ENCODE data around the gene CAMTA2.
A peak's percentile ranks its signal among the peaks of the same experiment; 100 is the strongest.
"Not testable (repeated sequence)": the region's sequence is repeated elsewhere in the genome, so short reads cannot be mapped to it uniquely, and the experiment has no call there.

Gene CAMTA2, protein sequence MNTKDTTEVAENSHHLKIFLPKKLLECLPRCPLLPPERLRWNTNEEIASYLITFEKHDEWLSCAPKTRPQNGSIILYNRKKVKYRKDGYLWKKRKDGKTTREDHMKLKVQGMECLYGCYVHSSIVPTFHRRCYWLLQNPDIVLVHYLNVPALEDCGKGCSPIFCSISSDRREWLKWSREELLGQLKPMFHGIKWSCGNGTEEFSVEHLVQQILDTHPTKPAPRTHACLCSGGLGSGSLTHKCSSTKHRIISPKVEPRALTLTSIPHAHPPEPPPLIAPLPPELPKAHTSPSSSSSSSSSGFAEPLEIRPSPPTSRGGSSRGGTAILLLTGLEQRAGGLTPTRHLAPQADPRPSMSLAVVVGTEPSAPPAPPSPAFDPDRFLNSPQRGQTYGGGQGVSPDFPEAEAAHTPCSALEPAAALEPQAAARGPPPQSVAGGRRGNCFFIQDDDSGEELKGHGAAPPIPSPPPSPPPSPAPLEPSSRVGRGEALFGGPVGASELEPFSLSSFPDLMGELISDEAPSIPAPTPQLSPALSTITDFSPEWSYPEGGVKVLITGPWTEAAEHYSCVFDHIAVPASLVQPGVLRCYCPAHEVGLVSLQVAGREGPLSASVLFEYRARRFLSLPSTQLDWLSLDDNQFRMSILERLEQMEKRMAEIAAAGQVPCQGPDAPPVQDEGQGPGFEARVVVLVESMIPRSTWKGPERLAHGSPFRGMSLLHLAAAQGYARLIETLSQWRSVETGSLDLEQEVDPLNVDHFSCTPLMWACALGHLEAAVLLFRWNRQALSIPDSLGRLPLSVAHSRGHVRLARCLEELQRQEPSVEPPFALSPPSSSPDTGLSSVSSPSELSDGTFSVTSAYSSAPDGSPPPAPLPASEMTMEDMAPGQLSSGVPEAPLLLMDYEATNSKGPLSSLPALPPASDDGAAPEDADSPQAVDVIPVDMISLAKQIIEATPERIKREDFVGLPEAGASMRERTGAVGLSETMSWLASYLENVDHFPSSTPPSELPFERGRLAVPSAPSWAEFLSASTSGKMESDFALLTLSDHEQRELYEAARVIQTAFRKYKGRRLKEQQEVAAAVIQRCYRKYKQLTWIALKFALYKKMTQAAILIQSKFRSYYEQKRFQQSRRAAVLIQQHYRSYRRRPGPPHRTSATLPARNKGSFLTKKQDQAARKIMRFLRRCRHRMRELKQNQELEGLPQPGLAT

DNA sequence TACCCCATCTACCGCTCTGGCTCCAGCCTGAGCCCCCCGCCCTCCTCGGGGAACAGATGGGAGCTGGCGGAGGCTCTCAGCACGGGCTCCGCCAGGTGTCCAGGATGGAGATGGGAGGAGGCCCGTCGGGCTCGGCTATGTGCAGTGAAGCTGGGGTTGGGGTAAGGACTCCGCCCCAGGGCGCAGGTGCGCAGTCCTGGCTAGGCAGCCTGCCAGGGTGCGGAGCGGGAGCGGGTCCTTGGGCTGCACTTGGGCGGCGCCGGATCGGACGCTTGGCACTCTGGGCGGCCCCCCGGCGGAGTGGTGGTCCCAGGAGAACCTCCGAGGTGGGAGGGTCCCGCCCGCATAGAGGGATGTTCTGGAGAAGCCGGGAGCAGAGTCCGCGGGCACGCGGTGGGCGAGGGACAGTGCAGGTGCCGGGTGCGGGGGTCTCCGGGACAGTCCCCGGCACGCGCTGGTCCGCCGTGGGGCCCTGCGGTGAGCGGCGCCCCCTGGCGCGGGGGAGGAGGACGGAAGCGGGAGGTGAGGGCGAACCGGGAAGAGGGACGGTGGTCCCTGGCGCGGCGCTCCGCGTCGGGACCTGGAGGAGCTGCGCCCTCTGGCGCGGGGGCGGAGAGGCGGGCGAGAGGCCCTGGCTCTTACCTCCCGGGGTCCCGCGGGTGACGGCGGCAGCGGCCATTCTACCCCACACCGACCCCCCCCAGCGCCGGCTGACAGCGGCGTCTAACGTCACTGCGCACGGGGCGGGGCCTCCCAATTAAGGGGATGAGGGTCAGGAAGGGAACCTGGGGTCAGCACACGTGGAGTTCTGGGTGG lies at the start of gene CAMTA2:
CAMTA2 (minus strand) TSS at position 725 of the 816 bp plus-strand sequence. CDS start 1,453 bp downstream, outside the sequence.
- peak; percentile 85 for DNase-seq (ENCODE audit: low spot score)

GRCh38 chr17:5035315-5035714 lies 47.8 kb upstream of the CAMTA2 start, which contains the start of gene SLC52A1:
Gene SLC52A1, minus strand, starts transcription at chr17:5035426. Its CDS starts 820 bp downstream, at chr17:5034606.
- DNase-seq (ENCODE audit: low spot score) = no peak

- DNase-seq (ENCODE audit: low spot score) = no peak
Measured at GRCh38 chr17:5034651-5035050, 47.2 kb upstream of the CAMTA2 start.

DNA sequence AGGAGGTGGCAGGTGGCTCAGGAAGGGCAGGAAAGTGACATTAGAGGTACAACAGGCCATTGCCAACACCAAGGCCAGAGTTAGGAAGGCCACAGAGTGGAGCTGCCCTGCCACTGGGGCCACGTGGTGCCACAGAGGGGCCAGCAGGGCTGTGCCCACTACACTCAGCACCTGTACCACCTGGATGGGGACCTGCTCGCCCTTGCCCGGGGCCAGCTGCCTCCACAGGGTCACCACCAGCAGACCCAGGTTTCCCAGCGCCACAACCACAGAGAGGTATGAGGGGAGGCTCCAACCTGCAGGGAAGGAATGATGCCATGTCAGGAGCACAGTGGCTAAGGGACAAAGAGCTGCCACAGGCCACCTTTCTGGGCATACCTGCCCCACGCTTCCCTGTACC lies 46.6 kb upstream of the CAMTA2 start:
- no peak for DNase-seq (ENCODE audit: low spot score)

GRCh38 chr17:5033352-5034015 lies 46.0 kb upstream of the CAMTA2 start:
- no peak for DNase-seq (ENCODE audit: low spot score)

DNA sequence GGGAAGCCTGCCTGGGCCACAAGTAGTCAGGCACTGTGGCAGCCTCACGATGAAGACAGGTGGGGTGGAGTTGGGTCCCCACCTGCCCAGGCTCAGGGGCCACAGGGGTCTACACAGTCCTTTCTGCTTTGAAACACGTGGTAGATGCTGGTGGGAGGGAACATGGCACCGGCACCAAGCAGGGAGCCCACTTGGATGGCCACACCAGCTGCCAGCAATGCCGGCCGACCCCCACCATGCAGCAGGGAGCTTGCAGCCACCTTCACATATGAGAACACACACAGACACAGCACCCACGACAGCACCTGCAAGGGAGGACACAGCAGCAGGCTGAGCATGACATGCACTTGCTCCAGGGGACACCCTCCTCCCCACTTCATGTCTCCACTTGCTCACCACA lies 45.4 kb upstream of the CAMTA2 start:
- no peak for DNase-seq (ENCODE audit: low spot score)

DNA sequence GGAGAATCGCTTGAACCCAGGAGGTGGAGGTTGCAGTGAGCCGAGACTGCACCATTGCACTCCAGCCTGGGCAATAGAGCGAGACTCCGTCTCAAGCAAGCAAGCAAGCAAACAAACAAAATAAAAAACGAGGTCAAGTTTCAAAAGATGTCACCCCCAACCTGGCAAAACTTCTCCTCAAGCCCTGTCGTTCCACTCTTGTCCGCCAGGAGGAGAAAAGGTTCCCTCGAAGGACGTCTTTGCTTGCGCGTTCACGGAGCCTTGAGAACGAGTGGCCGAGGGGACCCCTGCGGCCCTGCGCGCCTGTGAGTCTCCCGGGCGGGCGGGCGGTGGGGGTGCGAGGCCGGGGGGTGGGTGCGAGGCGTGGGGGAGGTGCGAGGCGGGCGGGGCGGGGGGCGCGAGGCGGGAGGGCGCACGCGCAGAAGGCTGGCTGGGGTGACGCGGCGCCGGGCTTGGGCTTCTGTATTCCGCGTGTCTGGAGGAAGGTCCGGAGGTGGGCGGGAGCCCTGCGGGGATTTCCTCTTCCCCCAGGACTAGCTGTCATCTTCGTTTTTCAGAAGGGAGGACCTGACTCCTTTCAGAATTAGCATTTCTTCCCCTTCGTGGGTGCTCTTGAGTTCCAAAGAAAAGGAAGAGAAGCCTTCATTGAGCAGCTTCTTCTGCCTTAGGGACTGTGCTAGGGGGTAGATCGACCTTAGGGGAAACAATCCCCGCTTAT lies 44.0 kb upstream of the CAMTA2 start:
- DNase-seq (ENCODE audit: low spot score) = peak; percentile 62

GRCh38 chr17:5030168-5030567 lies 42.7 kb upstream of the CAMTA2 start:
- not testable (repeated sequence) for DNase-seq (ENCODE audit: low spot score)

- no peak for DNase-seq (ENCODE audit: low spot score)
Measured at GRCh38 chr17:5027916-5028315, 40.4 kb upstream of the CAMTA2 start.

GRCh38 chr17:5027299-5027698 lies 39.8 kb upstream of the CAMTA2 start:
- no peak for DNase-seq (ENCODE audit: low spot score)

- DNase-seq (ENCODE audit: low spot score) = no peak
Measured at GRCh38 chr17:5024604-5025003, 37.1 kb upstream of the CAMTA2 start.

DNA sequence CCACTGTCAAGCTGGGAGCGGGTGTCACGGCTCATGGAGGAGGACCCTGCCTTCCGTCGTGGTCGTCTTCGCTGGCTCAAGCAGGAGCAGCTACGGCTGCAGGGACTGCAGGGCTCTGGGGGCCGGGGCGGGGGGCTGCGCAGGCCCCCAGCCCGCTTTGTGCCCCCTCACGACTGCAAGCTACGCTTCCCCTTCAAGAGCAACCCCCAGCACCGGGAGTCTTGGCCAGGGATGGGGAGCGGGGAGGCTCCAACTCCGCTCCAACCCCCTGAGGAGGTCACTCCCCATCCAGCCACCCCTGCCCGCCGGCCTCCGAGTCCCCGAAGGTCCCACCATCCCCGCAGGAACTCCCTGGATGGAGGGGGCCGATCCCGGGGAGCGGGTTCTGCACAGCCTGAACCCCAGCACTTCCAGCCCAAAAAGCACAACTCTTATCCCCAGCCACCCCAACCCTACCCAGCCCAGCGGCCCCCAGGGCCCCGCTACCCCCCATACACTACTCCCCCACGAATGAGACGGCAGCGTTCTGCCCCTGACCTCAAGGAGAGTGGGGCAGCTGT lies 36.2 kb upstream of the CAMTA2 start:
- no peak for DNase-seq (ENCODE audit: low spot score)

GRCh38 chr17:5022171-5022711 lies 34.8 kb upstream of the CAMTA2 start:
- no peak for DNase-seq (ENCODE audit: low spot score)

GRCh38 chr17:5020502-5021023 lies 33.1 kb upstream of the CAMTA2 start:
- no peak for DNase-seq (ENCODE audit: low spot score)

DNA sequence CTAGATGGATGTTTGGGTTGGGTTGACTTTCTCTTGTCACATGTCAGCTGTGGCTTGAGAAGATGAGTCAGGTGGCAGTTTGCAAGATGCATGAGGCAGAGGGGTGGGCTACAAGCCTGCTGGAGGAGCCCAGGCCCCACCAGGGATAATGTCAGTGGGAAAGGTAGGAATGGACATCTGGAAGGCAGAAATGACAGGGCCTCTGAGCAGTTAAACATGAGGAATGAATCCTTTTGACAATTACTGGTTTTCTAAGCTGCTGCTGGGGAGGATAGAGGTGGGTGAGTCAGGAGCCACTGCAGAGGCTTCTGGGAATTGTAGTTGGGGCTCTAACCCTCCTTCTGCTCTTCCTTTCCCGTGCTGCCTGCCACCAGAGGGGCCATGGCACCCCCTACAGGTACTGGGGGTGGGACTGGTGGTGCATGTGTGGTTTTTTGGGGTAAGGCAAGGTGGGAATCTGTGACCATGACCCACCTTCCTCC lies 32.0 kb upstream of the CAMTA2 start:
- no peak for DNase-seq (ENCODE audit: low spot score)

- DNase-seq (ENCODE audit: low spot score) = no peak
Measured at GRCh38 chr17:5014357-5014756, 26.9 kb upstream of the CAMTA2 start.

DNA sequence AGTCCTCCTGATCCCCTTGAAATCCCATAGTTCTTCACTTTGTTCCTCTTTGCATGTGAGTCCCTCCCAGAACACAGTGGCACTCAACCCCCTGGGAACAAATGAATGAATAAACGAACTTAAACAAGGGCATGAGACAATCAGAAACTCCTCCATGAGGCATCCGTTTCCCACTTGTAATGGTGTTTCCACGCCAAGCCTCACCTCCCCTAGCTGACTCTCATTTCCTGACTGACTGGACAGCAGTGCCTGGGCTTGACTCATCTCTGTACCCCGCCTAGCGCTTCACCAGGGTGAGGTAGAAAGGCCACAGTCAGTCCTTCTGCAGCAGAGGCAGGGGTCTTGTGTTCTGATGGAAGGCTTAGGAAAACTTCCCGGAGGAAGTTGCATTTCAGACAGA lies 24.5 kb upstream of the CAMTA2 start:
- no peak for DNase-seq (ENCODE audit: low spot score)

DNA sequence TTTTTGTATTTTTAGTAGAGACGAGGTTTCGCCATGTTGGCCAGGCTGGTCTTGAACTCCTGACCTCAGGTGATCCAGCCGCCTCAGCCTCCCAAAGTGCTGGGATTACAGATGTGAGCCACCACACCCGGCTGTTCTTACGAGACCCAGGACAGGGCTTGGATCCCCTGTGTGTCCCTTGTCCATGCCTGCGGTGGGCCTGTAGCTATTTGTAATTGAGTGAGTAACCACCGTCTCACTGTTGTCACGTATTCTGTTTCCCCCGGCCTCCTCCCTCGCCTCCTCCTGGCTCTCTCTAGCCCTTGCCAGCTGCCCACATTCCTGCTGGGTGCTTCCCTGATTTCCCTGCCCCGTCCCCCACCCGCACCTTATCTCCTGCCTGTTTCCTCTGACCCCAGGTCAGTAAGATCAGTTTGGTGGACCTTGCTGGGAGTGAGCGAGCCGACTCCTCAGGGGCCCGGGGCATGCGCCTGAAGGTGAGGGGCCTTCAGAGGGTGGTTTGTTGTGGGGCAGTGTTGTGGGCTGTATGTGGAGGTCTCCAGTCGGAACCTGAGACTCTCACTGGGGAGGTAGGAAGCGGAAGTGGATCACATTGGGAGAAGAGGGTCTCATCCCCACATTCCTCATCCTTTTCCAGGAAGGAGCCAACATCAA lies 15.9 kb upstream of the CAMTA2 start:
- DNase-seq (ENCODE audit: low spot score) = no peak
